ENCODE results near the gene ACTG1. TPM values are rescaled to one million over a fixed set of nuclear protein-coding genes. Genes with fewer than 3 reads are reported as not detected.

The ACTG1 gene
- total RNA-seq, 1 experiment from 2014 or later: 4,160 TPM

DNA sequence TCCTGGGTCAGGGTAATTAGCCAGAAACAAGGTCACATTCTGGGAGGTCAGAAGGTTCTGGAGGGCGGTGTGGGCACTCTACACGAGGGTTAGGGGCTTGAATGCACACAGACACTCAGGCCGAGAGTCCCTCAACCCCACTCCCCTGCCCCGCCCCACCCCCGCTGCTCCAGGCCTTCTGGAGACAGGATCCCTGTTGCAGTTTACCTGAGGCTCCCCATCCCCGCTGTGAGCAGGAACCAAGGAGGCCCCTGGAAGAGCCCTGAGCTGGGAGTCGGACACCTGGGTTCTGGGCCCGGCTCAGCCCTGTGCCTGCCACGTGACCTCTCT lies 4.4 kb upstream of the ACTG1 start:
- Histone ChIP-seq H2AFZ (ENCODE audit: low read length) (no peak overlapping the region), H3K4ac (ENCODE audit: low read depth, low read length) (no peak overlapping the region), H3K4me2 (ENCODE audit: insufficient read depth, insufficient read length, low read length) (no peak overlapping the region), H2BK5ac (ENCODE audit: insufficient read length, low read length) (no peak overlapping the region), H3K14ac (ENCODE audit: insufficient read depth, low read length) (no peak overlapping the region), H4K91ac (ENCODE audit: insufficient read length, low read depth, low read length) (no peak overlapping the region), H3K23me2 (ENCODE audit: insufficient read length, low read depth, low read length, poor library complexity, severe bottlenecking) (peaks cover 30% of the 10 kb centered on the region), H3T11ph (ENCODE audit: low read length) (no peak overlapping the region), H3K9ac (ENCODE audit: extremely low read depth, insufficient read length, low read length) (no peak overlapping the region), H3K9me3 (ENCODE audit: control insufficient read depth, low read depth, low read length) (no peaks in the 10 kb centered on the region), H3K79me1 (ENCODE audit: insufficient read depth, low read depth, low read length, poor library complexity, severe bottlenecking) (peaks cover 2% of the 10 kb centered on the region), H3K79me2 (ENCODE audit: insufficient read depth, low read length) (peaks cover 10% of the 10 kb centered on the region; the same call in 1 of the 2 replicates), H2BK15ac (ENCODE audit: low read depth, low read length) (no peak overlapping the region), H4K8ac (replicated peaks; ENCODE audit: insufficient read length, low read depth, low read length) (no peak overlapping the region), H4K5ac (ENCODE audit: insufficient read length, low read depth, low read length) (no peak overlapping the region), H3K4me1 (ENCODE audit: insufficient read depth, low read length) (peaks cover 4% of the 10 kb centered on the region; the same call in 1 of the 2 replicates), H2BK120ac (ENCODE audit: low read depth, low read length, poor library complexity, severe bottlenecking) (no peak overlapping the region), H2BK20ac (ENCODE audit: low read depth, low read length, poor library complexity, severe bottlenecking) (no peak overlapping the region), H4K20me1 (ENCODE audit: control insufficient read depth, insufficient read depth, insufficient read length) (no peaks in the 10 kb centered on the region), H3K56ac (ENCODE audit: insufficient read length, low read depth, low read length) (no peak overlapping the region), H3K27ac (ENCODE audit: insufficient read length, low read depth, low read length) (no peak overlapping the region), H3K23ac (ENCODE audit: insufficient read length, low read depth, low read length) (no peak overlapping the region), H3K27me3 (ENCODE audit: insufficient read depth, low read length) (no peaks in the 10 kb centered on the region; the same call in 1 of the 2 replicates), H3K18ac (ENCODE audit: insufficient read length, low read depth, low read length) (no peak overlapping the region), H2BK12ac (ENCODE audit: insufficient read length, low read depth, low read length) (no peak overlapping the region), H2AK5ac (ENCODE audit: insufficient read length, low read length) (no peak overlapping the region)
- Mint-ChIP-seq H3K27ac (no peak overlapping the region), H3K4me1 (peaks cover 21 to 25% of the 10 kb centered on the region in 2 experiments), H3K36me3 (ENCODE audit: insufficient read depth in 1 of 3, low read depth in 3 of 3) (peaks cover 3 to 8% (median 4%) of the 10 kb centered on the region in 3 experiments; a peak in 6 of 7 replicates), H3K9me3 (peaks cover 0 to 2% of the 10 kb centered on the region in 2 experiments; a peak in 2 of 5 replicates), H3K27me3 (ENCODE audit: low read depth) (peaks cover 29% of the 10 kb centered on the region), H3K4me3 (peak overlapping the region; percentile 48 to 80; a peak in 3 of 5 replicates)
- TF ChIP-seq, protein P1, sequence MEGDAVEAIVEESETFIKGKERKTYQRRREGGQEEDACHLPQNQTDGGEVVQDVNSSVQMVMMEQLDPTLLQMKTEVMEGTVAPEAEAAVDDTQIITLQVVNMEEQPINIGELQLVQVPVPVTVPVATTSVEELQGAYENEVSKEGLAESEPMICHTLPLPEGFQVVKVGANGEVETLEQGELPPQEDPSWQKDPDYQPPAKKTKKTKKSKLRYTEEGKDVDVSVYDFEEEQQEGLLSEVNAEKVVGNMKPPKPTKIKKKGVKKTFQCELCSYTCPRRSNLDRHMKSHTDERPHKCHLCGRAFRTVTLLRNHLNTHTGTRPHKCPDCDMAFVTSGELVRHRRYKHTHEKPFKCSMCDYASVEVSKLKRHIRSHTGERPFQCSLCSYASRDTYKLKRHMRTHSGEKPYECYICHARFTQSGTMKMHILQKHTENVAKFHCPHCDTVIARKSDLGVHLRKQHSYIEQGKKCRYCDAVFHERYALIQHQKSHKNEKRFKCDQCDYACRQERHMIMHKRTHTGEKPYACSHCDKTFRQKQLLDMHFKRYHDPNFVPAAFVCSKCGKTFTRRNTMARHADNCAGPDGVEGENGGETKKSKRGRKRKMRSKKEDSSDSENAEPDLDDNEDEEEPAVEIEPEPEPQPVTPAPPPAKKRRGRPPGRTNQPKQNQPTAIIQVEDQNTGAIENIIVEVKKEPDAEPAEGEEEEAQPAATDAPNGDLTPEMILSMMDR (conservative IDR thresholded peaks at IDR 0.05): no peak
- no CpG with 5 or more reads among the region's 9 CpGs for WGBS (ENCODE audit: extremely low coverage, insufficient read length, low lambda C conversion rate)
- DNase-seq: no peak

Measured in H9 (cell line).